ENCODE results near the gene MAGI3. TPM values are rescaled to one million over a fixed set of nuclear protein-coding genes. Genes with fewer than 3 reads are reported as not detected.

The MAGI3 gene
- total RNA-seq, 1 experiment from 2014 or later: 7.2 TPM

DNA sequence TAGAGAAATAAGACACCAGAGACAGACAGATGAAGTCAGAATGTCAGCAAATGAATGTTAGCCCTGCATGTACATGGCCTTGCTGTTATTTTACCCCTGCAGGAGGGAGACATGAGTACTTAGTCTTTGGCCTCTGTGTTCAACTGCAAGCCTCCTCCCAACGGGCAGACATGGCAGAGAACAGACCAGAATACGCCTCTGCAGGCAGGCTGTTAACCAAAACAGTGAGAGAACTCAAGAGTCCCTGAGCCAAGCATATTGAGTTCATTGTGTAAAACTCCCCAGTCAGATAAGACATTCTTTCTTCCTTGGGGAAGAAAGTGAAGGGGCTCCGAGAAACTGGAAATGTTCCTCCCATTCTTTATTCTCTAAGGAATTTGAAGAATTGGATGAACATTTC lies 218.1 kb downstream of the MAGI3 start:
- intact Hi-C loops (cut with micrococcal nuclease): no loop called here
- Histone ChIP-seq H3K27me3 (ENCODE audit: low read length) (no peaks in the 10 kb centered on the region), H3K4me2 (ENCODE audit: low read length) (no peak overlapping the region), H3K9me3 (ENCODE audit: low read length) (no peaks in the 10 kb centered on the region), H3K4me1 (ENCODE audit: insufficient read depth, low read length) (no peaks in the 10 kb centered on the region), H3K9me2 (replicated peaks; ENCODE audit: low read length) (no peaks in the 10 kb centered on the region), H3F3A (ENCODE audit: low read length, unreplicated experiment) (no peaks in the 10 kb centered on the region), H2AFZ (ENCODE audit: low read length) (no peak overlapping the region), H3K27ac (ENCODE audit: low read length) (no peak overlapping the region), H4K20me1 (ENCODE audit: low read length) (no peaks in the 10 kb centered on the region), H3K4me3 (ENCODE audit: low read length) (no peak overlapping the region), H3K79me2 (ENCODE audit: low read length) (no peaks in the 10 kb centered on the region), H3K36me3 (ENCODE audit: low read depth, low read length) (no peaks in the 10 kb centered on the region), H3K9ac (ENCODE audit: low read length) (no peak overlapping the region)
- DNase-seq: no peak
- ChIA-PET CTCF (no interaction called here), POLR2A (ENCODE audit: unreplicated experiment) (no interaction called here)
- TF ChIP-seq EZH2phosphoT487 (IDR thresholded peaks at IDR 0.05; ENCODE audit: borderline replicate concordance, low read length) (no peak), CTCF (conservative IDR thresholded peaks at IDR 0.05; ENCODE audit: low read depth, low read length) (no peak), EZH2 (IDR thresholded peaks at IDR 0.05; ENCODE audit: low read length, unreplicated experiment) (no peak)
- BruUV-seq (replicated peaks): no TSS peak
- ATAC-seq: no peak

DNA sequence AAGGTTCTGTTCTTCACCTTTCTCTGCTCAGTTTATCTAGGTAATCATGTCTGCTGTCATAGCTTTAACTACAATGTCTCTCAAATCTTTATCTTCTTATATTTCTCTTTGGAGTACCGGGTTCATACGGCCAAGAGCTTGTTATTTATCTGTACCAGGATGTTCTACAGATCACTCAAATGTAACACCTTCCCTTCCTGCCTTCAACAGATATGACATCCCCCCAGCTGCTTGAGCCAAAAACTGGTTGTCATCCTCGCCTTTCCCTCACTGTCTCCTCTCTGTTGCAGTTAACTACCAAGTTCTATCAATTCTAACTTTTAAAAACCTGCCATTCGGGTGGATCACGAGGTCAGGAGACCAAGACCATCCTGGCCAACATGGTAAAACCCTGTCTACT lies 220.1 kb downstream of the MAGI3 start:
- CTCF ChIA-PET: interaction anchor here (0.6 kb wide), 1 partner anchor 52 kb away, joined by 3 read pairs; no protein-coding TSS in a partner anchor
- H3K27me3 ChIP-seq (ENCODE audit: low read length): no peaks in the 10 kb centered on the region

More for the DNA sequence above, 220.1 kb downstream of the MAGI3 start:
- Histone ChIP-seq H3K79me2 (ENCODE audit: low read length) (no peaks in the 10 kb centered on the region), H3K4me1 (ENCODE audit: insufficient read depth, low read length) (peaks cover 4% of the 10 kb centered on the region), H3F3A (ENCODE audit: low read length, unreplicated experiment) (no peaks in the 10 kb centered on the region), H3K9ac (ENCODE audit: low read length) (no peak overlapping the region), H3K36me3 (ENCODE audit: low read depth, low read length) (no peaks in the 10 kb centered on the region), H3K9me3 (ENCODE audit: low read length) (no peaks in the 10 kb centered on the region), H3K27ac (ENCODE audit: low read length) (no peak overlapping the region), H3K4me3 (ENCODE audit: low read length) (no peak overlapping the region), H3K9me2 (replicated peaks; ENCODE audit: low read length) (no peaks in the 10 kb centered on the region), H4K20me1 (ENCODE audit: low read length) (no peaks in the 10 kb centered on the region), H3K4me2 (ENCODE audit: low read length) (no peak overlapping the region), H2AFZ (ENCODE audit: low read length) (no peak overlapping the region)
- DNase-seq (no peak), ATAC-seq (no peak)
- POLR2A ChIA-PET (ENCODE audit: unreplicated experiment): no interaction called here
- no TSS peak for BruUV-seq (replicated peaks)
- TF ChIP-seq CTCF (conservative IDR thresholded peaks at IDR 0.05; ENCODE audit: low read depth, low read length): no peak
- TF ChIP-seq EZH2 (IDR thresholded peaks at IDR 0.05; ENCODE audit: low read length, unreplicated experiment): no peak
- TF ChIP-seq EZH2phosphoT487 (IDR thresholded peaks at IDR 0.05; ENCODE audit: borderline replicate concordance, low read length): no peak
- intact Hi-C loops (cut with micrococcal nuclease): loop anchor here (10.0 kb wide), 1 partner anchor 216 kb away; the partner anchor contains the start of gene MAGI3

Data from PC-3 (cell line).